ENCODE data around the gene GMDS.

Gene GMDS

GRCh38 chr6:1827984-1828793 lies 417.2 kb downstream of the GMDS start:
- intact Hi-C loops (cut with DNase I) = no loop called here
- no peak for DNase-seq

GRCh38 chr6:1825926-1826325 lies 419.5 kb downstream of the GMDS start:
- intact Hi-C loops (cut with DNase I) = no loop called here
- no peak for DNase-seq

- intact Hi-C loops (cut with DNase I) = no loop called here
- DNase-seq = no peak
These were observed 420.1 kb downstream of the GMDS start for GRCh38 chr6:1825277-1825676.

- intact Hi-C loops (cut with DNase I) = no loop called here
- DNase-seq = no peak
These were observed 423.8 kb downstream of the GMDS start for GRCh38 chr6:1821513-1822183.

GRCh38 chr6:1821164-1821512 lies 424.3 kb downstream of the GMDS start:
- intact Hi-C loops (cut with DNase I) = no loop called here
- no peak for DNase-seq

GRCh38 chr6:1820714-1821113 lies 424.7 kb downstream of the GMDS start:
- intact Hi-C loops (cut with DNase I) = no loop called here
- DNase-seq = no peak

GRCh38 chr6:1820165-1820564 lies 425.2 kb downstream of the GMDS start:
- DNase-seq = no peak
- intact Hi-C loops (cut with DNase I) = no loop called here

- DNase-seq = no peak
- intact Hi-C loops (cut with DNase I) = no loop called here
These were observed 426.4 kb downstream of the GMDS start for GRCh38 chr6:1819007-1819406.

GRCh38 chr6:1817033-1817761 lies 428.2 kb downstream of the GMDS start:
- intact Hi-C loops (cut with DNase I) = no loop called here
- DNase-seq = no peak

GRCh38 chr6:1815827-1816452 lies 429.5 kb downstream of the GMDS start:
- intact Hi-C loops (cut with DNase I) = no loop called here
- DNase-seq = no peak

GRCh38 chr6:1814279-1814678 lies 431.1 kb downstream of the GMDS start:
- intact Hi-C loops (cut with DNase I) = no loop called here
- no peak for DNase-seq

- intact Hi-C loops (cut with DNase I) = no loop called here
- DNase-seq = no peak
These were observed 432.9 kb downstream of the GMDS start for GRCh38 chr6:1812487-1812886.

- intact Hi-C loops (cut with DNase I) = no loop called here
These were observed 433.4 kb downstream of the GMDS start for GRCh38 chr6:1812034-1812433.

GRCh38 chr6:1810880-1811279 lies 434.5 kb downstream of the GMDS start:
- intact Hi-C loops (cut with DNase I) = no loop called here

More at GRCh38 chr6:1812034-1812433, 433.4 kb downstream of the GMDS start:
- no peak for DNase-seq

GRCh38 chr6:1809291-1809988 lies 436.0 kb downstream of the GMDS start:
- intact Hi-C loops (cut with DNase I) = no loop called here
- DNase-seq = no peak

More at GRCh38 chr6:1810880-1811279, 434.5 kb downstream of the GMDS start:
- no peak for DNase-seq

- DNase-seq = no peak
- intact Hi-C loops (cut with DNase I) = no loop called here
These were observed 438.5 kb downstream of the GMDS start for GRCh38 chr6:1806935-1807334.

GRCh38 chr6:1802491-1803395 lies 442.7 kb downstream of the GMDS start:
- intact Hi-C loops (cut with DNase I) = no loop called here
- DNase-seq = no peak

- no peak for DNase-seq
- intact Hi-C loops (cut with DNase I) = no loop called here
These were observed 444.0 kb downstream of the GMDS start for GRCh38 chr6:1801401-1801800.

GRCh38 chr6:1800845-1801244 lies 444.6 kb downstream of the GMDS start:
- DNase-seq = no peak
- intact Hi-C loops (cut with DNase I) = no loop called here

GRCh38 chr6:1798965-1799325 lies 446.5 kb downstream of the GMDS start:
- intact Hi-C loops (cut with DNase I) = no loop called here
- no peak for DNase-seq

All from posterior cingulate gyrus (tissue), 11 donors.